Ovary (tissue), 9 donors: ENCODE results near the gene RACGAP1. TPM values are rescaled to one million over a fixed set of nuclear protein-coding genes. Genes with fewer than 3 reads are reported as not detected.

Source experiments
- DNase-seq, 5 donors: peaks; one replicate each; pipeline ENCODE4 v3.0.0-alpha.2; 2019 to 2020
- H3K27ac ChIP-seq, 2 donors: fragments of 200-600 bp; one replicate each; pipeline versions ENCODE4 v1.5.1 to v1.8.0; 2019 to 2022
- H3K27me3 ChIP-seq: fragments of 200-600 bp; one replicate; pipeline ENCODE4 v1.8.0; 2022
- H3K36me3 ChIP-seq: fragments of 200-600 bp; sonication (generic); one replicate; pipeline ENCODE4 v1.5.1; 2019
- H3K4me1 ChIP-seq: one replicate; pipeline ENCODE4 v1.8.1; 2013; ENCODE audit warnings: mild to moderate bottlenecking, moderate library complexity; ENCODE audit not compliant: insufficient read depth
- H3K4me3 ChIP-seq: fragments of 200-600 bp; sonication (generic); one replicate; pipeline ENCODE4 v1.5.1; 2017
- H3K9me3 ChIP-seq, 2 donors: fragments of 200-600 bp in 1 of 2; sonication (generic) in 1 of 2; one replicate each; pipeline versions ENCODE4 v1.5.1 to v1.8.1; 2013 to 2019; ENCODE audit warnings: mild to moderate bottlenecking in 1 of 2, moderate library complexity in 1 of 2
- EP300 ChIP-seq: sonication (generic); formaldehyde crosslinking; IDR thresholded peaks from one replicate; pipeline ENCODE4 v1.6.1; 2017; ENCODE audit warnings: antibody characterized with exemption
- POLR2A ChIP-seq: fragments of 450-650 bp; IDR thresholded peaks from one replicate; pipeline ENCODE4 v1.6.1; 2017; ENCODE audit warnings: antibody characterized with exemption, mild to moderate bottlenecking, moderate library complexity
- WGBS, 3 donors: extraction: QIAGEN DNeasy Blood & Tissue Kit in 1 of 3; methylation state at CpG; one replicate each; pipeline versions ENCODE4 v1.1.5 to v1.1.7; 2013 to 2017; 5-methylcytosine and 5-hydroxymethylcytosine counted together
- intact Hi-C, 4 donors: fragments of 100-400 bp; cut with DNase I; formaldehyde crosslinking; loops; one replicate each; pipeline versions ENCODE4 v1.11.0 to v1.15.1; 2022 to 2023
- polyA plus RNA-seq, 2 donors: library from polyadenylated mRNA; stranded (reverse); fragments of 200-250 nt in 1 of 2; fragments of 350-450 nt in 1 of 2; fragmentation: Illumina TruSeq in 1 of 2; extraction: RNeasy Lipid Tissue Mini Kit (QIAGEN cat#74804) in 1 of 2; gene quantifications; one replicate each; pipeline ENCODE4 v1.2.3, GENCODE V29; 2013 to 2014
- total RNA-seq, 7 donors: library from RNA; depleted of rRNA in 2 of 7; stranded (reverse); fragments of >200 nt in 2 of 7; fragmentation: NEBNext Ultra II Directional in 3 of 7; extraction: Animal tissue kit (Norgen Biotek cat#: 25700) in 3 of 7; gene quantifications; one replicate each; pipeline versions ENCODE4 v1.1.0 to v1.2.4, GENCODE V29; 2016 to 2023
- TF ChIP-seq, protein P1 (sequence below), 3 donors: fragments of 450-650 bp in 2 of 3; fragments of 200-600 bp in 1 of 3; IDR thresholded peaks; one replicate each; pipeline versions ENCODE4 v1.5.1 to v1.8.0; 2016 to 2022; ENCODE audit warnings: antibody characterized with exemption in 3 of 3, mild to moderate bottlenecking in 1 of 3
- donor health status: DM: no; HTN: no; CAD: no; lungs with moderate emphysema.
- donor health status: DM: no; HTN: no; CAD: no.
- donor health status: Bipolar disorder and iron deficiency.
- donor health status: DM: yes; HTN: yes; CAD: no.
- donor health status: DM: no; HTN: no; CAD: no.
- donor health status: DM: yes; HTN: yes; CAD: no.

RACGAP1 gene
- total and polyA plus RNA-seq, 9 donors, result 2.1 to 10.8 (median 3.8) TPM

DNA sequence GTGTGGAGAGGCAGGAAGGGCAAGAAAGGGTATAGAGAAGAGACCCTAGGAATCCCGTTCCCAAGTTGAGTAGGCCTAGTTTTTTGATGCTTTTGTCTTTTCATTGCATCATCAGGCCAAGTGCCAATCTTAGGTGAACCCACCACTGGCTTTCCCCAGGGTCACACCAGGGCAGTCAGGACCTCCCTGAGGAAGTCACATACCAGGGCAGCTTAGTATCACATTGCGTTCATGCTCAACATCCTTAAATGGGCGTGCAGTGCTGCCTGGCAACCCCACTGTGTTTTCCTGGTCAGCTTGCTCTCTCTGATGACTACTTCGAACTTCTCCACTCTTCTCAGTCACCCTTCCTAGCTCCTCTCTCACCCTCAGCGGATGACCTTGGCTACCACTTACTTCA lies 41.1 kb upstream of the RACGAP1 start:
- no peak for DNase-seq
- H3K27me3 ChIP-seq, result no peaks in the 10 kb centered on the region
- H3K4me1 ChIP-seq, result peaks cover 1% of the 10 kb centered on the region
- H3K36me3 ChIP-seq, result no peaks in the 10 kb centered on the region
- WGBS, 3 donors, result 40 to 51% (median 44%) methylated on average over 5 of the region's 5 CpGs
- H3K4me3 ChIP-seq, result no peak overlapping the region
- no peak overlapping the region for H3K27ac ChIP-seq
- no peaks in the 10 kb centered on the region for H3K9me3 ChIP-seq
- TF ChIP-seq POLR2A (no peak), EP300 (no peak)
- TF ChIP-seq, protein P1, sequence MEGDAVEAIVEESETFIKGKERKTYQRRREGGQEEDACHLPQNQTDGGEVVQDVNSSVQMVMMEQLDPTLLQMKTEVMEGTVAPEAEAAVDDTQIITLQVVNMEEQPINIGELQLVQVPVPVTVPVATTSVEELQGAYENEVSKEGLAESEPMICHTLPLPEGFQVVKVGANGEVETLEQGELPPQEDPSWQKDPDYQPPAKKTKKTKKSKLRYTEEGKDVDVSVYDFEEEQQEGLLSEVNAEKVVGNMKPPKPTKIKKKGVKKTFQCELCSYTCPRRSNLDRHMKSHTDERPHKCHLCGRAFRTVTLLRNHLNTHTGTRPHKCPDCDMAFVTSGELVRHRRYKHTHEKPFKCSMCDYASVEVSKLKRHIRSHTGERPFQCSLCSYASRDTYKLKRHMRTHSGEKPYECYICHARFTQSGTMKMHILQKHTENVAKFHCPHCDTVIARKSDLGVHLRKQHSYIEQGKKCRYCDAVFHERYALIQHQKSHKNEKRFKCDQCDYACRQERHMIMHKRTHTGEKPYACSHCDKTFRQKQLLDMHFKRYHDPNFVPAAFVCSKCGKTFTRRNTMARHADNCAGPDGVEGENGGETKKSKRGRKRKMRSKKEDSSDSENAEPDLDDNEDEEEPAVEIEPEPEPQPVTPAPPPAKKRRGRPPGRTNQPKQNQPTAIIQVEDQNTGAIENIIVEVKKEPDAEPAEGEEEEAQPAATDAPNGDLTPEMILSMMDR (IDR thresholded peaks at IDR 0.05), result no peak
- intact Hi-C loops, result loop anchor here in 3 of 4 donors (5.0 kb wide), 3 partner anchors 94 to 199 kb away; partner anchors contain the start of gene AQP6 (in 1 of the 3)

DNA sequence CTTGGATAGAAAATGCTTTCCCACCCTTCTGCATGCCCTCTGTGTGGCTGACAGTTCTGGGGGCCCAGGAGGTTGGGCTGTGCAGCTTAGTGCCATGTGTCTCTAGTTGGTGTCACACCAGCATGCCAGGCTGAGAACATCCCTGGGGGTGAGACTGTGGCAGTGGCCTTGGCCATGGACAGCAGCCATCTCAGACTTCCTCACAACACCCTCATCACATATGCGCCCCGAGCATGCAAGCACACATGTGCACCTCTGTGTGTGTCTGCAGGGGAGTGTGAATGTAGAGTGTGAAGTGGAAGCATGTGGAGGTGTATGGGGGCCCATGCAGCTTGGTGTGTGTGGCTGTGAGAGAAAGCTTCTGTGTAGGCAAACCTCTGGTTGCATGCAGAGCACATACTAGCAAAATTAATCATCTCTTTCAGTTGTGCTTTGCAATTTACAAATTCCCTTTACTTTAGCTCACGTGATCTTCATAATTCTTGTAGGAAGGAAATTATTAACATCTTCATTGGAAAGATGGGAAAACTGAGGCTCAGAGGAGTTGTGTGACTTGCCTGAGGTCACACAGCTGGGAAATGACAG lies 40.5 kb upstream of the RACGAP1 start:
- Histone ChIP-seq H3K36me3 (no peaks in the 10 kb centered on the region), H3K27me3 (no peaks in the 10 kb centered on the region), H3K4me1 (peaks cover 1% of the 10 kb centered on the region), H3K9me3 (no peaks in the 10 kb centered on the region), H3K4me3 (no peak overlapping the region), H3K27ac (no peak overlapping the region)
- DNase-seq, result no peak
- WGBS, 3 donors, result 78 to 84% (median 82%) methylated on average over 3 of the region's 3 CpGs
- intact Hi-C loops, result loop anchor here in 3 of 4 donors (5.0 kb wide), 3 partner anchors 94 to 199 kb away; partner anchors contain the start of gene AQP6 (in 1 of the 3)
- TF ChIP-seq EP300, result no peak
- TF ChIP-seq, protein P1 (IDR thresholded peaks at IDR 0.05), result no peak
- no peak for TF ChIP-seq POLR2A

DNA sequence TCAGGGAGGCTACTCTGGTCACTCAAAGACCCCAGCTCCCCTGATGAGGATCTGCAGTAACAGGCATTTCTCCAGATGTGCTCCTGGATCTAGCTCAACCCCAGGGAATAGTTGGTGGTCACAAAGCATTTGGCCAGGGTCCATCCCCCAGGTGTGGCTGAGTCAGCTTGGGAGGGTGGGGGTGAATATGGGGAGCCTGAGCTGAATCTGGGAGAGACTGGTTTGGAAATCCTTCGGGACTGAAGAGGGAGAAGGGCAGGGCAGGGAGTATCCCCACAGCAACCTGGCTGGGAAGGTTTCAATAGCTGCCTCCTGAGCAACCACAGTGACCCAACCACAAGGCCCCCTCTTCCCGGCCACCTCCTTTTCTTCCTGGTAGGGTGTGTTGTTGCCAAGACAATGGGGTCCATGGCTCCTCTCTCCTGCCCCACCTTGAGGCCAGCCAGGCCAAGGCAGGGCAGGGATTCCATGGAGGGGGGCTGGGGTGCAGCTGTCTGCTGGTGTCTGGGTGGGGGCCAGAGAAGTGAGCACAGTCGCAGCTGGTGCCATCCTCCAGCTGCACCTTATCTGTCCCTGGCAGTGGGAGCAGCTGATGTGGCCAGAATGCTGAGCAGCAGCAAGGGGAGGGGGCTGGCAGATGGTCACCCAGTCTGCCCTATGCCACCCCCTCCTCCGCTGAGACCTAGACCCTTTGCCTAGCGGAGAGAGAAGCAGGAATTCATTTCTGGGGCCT lies 37.6 kb upstream of the RACGAP1 start:
- no peak overlapping the region for H3K4me3 ChIP-seq
- DNase-seq, result no peak
- H3K36me3 ChIP-seq, result no peaks in the 10 kb centered on the region
- intact Hi-C loops, result no loop called here
- H3K27me3 ChIP-seq, result no peaks in the 10 kb centered on the region
- no peak overlapping the region for H3K27ac ChIP-seq
- no peaks in the 10 kb centered on the region for H3K9me3 ChIP-seq
- TF ChIP-seq, protein P1 (IDR thresholded peaks at IDR 0.05), result no peak
- no peak for TF ChIP-seq EP300
- no peak for TF ChIP-seq POLR2A
- 75 to 92% (median 87%) methylated on average over 5 of the region's 5 CpGs for WGBS, 3 donors
- H3K4me1 ChIP-seq, result peaks cover 1% of the 10 kb centered on the region

DNA sequence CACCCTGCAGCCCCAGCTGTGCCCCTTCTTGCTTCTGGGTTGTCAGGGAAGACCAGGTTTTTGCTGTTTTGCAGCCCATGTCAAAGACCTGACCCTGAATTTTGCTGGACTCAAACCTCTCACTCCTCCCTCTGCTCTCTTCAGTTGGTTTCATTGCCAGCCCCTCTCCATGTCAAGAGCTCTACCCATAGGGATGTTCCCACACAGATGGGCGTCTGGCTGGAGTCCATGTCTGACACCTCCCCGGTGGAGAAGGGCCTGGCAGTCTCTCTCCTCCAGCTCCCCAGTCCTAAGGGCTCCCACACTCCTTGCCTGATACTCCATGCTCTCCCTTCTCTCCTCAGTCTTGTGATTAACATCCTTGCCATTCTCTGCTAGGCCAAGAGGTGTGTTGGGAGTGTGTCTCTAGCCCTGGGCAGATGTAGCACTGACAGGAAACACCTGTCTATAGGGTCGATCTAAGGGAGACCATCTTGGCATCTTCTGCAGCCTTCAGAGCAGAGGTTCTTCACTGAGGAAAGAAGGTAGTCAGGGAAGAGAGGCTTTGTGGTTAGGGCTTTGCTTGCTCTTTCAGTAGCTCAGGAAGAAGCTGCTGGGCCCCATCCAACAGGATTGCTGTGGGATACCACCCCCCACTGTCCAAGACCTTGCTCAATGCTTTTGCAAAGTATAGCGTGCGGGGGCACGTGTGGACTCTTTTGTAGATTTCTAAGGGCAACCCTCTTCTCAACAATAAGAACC lies 36.8 kb upstream of the RACGAP1 start:
- TF ChIP-seq EP300 (no peak), POLR2A (no peak)
- TF ChIP-seq, protein P1 (IDR thresholded peaks at IDR 0.05), result no peak
- intact Hi-C loops, result no loop called here

More for the DNA sequence above, 36.8 kb upstream of the RACGAP1 start:
- Histone ChIP-seq H3K27me3 (no peaks in the 10 kb centered on the region), H3K9me3 (no peaks in the 10 kb centered on the region), H3K4me3 (no peak overlapping the region), H3K27ac (no peak overlapping the region), H3K4me1 (peaks cover 2% of the 10 kb centered on the region), H3K36me3 (no peaks in the 10 kb centered on the region)
- no peak for DNase-seq
- WGBS, 3 donors, result 54 to 57% (median 56%) methylated on average over 6 of the region's 6 CpGs
